Liver (tissue), 3 donors: ENCODE data around the gene GPC3.

Experiments used
- CTCF ChIP-seq: fragments of 150-350 bp; IDR thresholded peaks from 2 replicates; pipeline ENCODE4 v1.5.1; 2017; ENCODE audit warnings: improper control_type of control experiment, low read depth, low read length; ENCODE audit not compliant: missing input control
- TAF1 ChIP-seq: conservative IDR thresholded peaks from 2 replicates; pipeline ENCODE4 v1.6.1; 2016; ENCODE audit warnings: antibody characterized with exemption, mild to moderate bottlenecking
- ZBTB33 ChIP-seq: IDR thresholded peaks from 2 replicates; pipeline ENCODE4 v1.6.1; 2016; ENCODE audit warnings: antibody characterized with exemption
- TF ChIP-seq, protein P1 (sequence below): IDR thresholded peaks from 2 replicates; pipeline ENCODE4 v1.6.1; 2016; ENCODE audit warnings: antibody characterized with exemption
- donor health status: healthy.
- donor health status: healthy.

- TF ChIP-seq CTCF (no peak), TAF1 (no peak), ZBTB33 (no peak)
- TF ChIP-seq, protein P1, sequence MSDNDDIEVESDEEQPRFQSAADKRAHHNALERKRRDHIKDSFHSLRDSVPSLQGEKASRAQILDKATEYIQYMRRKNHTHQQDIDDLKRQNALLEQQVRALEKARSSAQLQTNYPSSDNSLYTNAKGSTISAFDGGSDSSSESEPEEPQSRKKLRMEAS = no peak
Measured at GRCh38 chrX:133939655-133940302, 45.6 kb downstream of the GPC3 start.
